Measurements from ENCODE around the gene ADAM19. TPM values are rescaled to one million over a fixed set of nuclear protein-coding genes. Genes with fewer than 3 reads are reported as not detected.

The ADAM19 gene
- total RNA-seq: 1 to 10 TPM; 4.5 to 4.9 TPM
- polyA plus RNA-seq (ENCODE audit: insufficient read depth, low read depth, low replicate concordance): 3.1 TPM
- long read RNA-seq, donor 1, full-length matches to known transcripts: 1 of 1 reads
- long read RNA-seq, donor 1, partial matches to known transcripts: 0 of 1 reads
- long read RNA-seq, donor 1, other reads (novel, unspliced or antisense): 0 of 1 reads
- long read RNA-seq, donor 2: 0 reads

GRCh38 chr5:157575381-157576020 lies at the start of gene ADAM19:
Gene ADAM19 (minus strand): TSS chr5:157575775. CDS start chr5:157575696, 79 bp downstream.
- TF ChIP-seq, protein P1, sequence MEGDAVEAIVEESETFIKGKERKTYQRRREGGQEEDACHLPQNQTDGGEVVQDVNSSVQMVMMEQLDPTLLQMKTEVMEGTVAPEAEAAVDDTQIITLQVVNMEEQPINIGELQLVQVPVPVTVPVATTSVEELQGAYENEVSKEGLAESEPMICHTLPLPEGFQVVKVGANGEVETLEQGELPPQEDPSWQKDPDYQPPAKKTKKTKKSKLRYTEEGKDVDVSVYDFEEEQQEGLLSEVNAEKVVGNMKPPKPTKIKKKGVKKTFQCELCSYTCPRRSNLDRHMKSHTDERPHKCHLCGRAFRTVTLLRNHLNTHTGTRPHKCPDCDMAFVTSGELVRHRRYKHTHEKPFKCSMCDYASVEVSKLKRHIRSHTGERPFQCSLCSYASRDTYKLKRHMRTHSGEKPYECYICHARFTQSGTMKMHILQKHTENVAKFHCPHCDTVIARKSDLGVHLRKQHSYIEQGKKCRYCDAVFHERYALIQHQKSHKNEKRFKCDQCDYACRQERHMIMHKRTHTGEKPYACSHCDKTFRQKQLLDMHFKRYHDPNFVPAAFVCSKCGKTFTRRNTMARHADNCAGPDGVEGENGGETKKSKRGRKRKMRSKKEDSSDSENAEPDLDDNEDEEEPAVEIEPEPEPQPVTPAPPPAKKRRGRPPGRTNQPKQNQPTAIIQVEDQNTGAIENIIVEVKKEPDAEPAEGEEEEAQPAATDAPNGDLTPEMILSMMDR (IDR thresholded peaks at IDR 0.05): no peak
- intact Hi-C loops (cut with DNase I; ENCODE audit: low total_unique reads): no loop called here
- Histone ChIP-seq H3K4me3 (peak within 1 kb of the TSS; percentile 74 to 82), H3K36me3 (ENCODE audit: low read depth, missing control alignments) (no peaks in the 10 kb centered on the region), H3K27me3 (no peaks in the 10 kb centered on the region), H3K9me3 (no peaks in the 10 kb centered on the region), H3K4me1 (no peaks in the 10 kb centered on the region), H3K27ac (peak within 1 kb of the TSS; percentile 59 to 73)
- WGBS, 2 donors: 0 to 1% methylated on average over 9 to 28 of the region's 63 CpGs
- DNase-seq: peak; percentile 37

GRCh38 chr5:157624144-157624543 lies 48.6 kb upstream of the ADAM19 start:
- intact Hi-C loops (cut with DNase I; ENCODE audit: low total_unique reads): no loop called here
- WGBS, 2 donors: 48 to 59% methylated on average over 2 of the region's 2 CpGs
- no peak overlapping the region for H3K4me3 ChIP-seq
- H3K27me3 ChIP-seq: no peaks in the 10 kb centered on the region
- H3K4me1 ChIP-seq: no peaks in the 10 kb centered on the region
- H3K27ac ChIP-seq: no peak overlapping the region
- no peak for TF ChIP-seq POLR2A (IDR thresholded peaks at IDR 0.05)
- TF ChIP-seq, protein P1 (IDR thresholded peaks at IDR 0.05): no peak
- no peaks in the 10 kb centered on the region for H3K9me3 ChIP-seq
- DNase-seq: no peak
- no peaks in the 10 kb centered on the region for H3K36me3 ChIP-seq (ENCODE audit: low read depth, missing control alignments)

DNA sequence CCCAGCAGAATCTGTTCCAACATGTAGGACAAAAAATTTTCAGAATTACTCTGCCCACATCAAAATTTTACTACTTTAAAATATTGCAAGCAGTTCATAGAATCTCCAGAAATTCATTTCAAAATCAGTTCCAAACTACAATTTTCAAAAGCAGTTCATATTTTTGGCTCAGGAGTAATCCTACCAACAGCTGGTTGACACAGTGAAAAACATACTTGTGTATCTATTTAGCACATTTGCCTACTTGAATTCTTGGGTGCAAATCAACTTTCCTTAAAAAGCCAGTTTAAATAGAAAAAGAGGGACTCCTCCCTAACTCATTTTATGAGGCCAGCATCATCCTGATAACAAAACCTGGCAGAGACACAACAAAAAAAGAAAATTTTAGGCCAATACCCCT lies 45.2 kb upstream of the ADAM19 start:
- no peaks in the 10 kb centered on the region for H3K9me3 ChIP-seq
- TF ChIP-seq POLR2A (IDR thresholded peaks at IDR 0.05): no peak
- TF ChIP-seq, protein P1 (IDR thresholded peaks at IDR 0.05): no peak
- H3K27ac ChIP-seq: no peak overlapping the region
- no peaks in the 10 kb centered on the region for H3K4me1 ChIP-seq
- H3K4me3 ChIP-seq: no peak overlapping the region
- no peaks in the 10 kb centered on the region for H3K36me3 ChIP-seq (ENCODE audit: low read depth, missing control alignments)
- no peak for DNase-seq
- intact Hi-C loops (cut with DNase I; ENCODE audit: low total_unique reads): no loop called here
- H3K27me3 ChIP-seq: no peaks in the 10 kb centered on the region

DNA sequence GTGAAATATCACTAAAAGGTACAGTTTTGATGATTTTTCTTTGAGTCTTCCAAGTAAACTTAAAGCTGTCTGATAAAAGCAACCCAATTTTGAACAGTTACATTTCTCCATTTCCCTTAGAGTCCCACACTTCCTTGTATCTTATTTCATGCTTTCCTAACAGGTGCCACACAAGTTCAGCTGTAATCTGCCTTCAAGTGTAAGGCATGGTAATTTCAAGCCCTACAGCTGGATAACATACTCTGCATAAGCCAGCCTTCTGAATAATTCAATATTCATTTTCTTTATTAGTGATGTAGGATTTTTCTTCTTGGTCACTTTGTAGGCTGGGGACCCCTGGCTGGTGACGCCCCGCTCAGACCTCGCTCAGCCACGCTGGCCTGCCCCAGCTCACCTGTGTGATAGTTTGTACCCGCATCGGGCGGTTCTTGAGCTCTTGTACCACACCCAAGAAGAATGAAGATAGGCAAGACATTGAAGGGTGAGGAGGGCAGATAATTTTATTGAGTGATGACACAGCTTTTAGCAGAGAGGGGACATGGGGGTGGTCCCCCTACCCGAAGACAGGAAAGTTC lies 42.7 kb upstream of the ADAM19 start:
- WGBS, 2 donors: 98 to 99% methylated on average over 8 of the region's 8 CpGs
- no peaks in the 10 kb centered on the region for H3K9me3 ChIP-seq

More for the DNA sequence above, 42.7 kb upstream of the ADAM19 start:
- Histone ChIP-seq H3K4me1 (no peaks in the 10 kb centered on the region), H3K4me3 (no peak overlapping the region), H3K27ac (no peak overlapping the region), H3K36me3 (ENCODE audit: low read depth, missing control alignments) (no peaks in the 10 kb centered on the region), H3K27me3 (no peaks in the 10 kb centered on the region)
- intact Hi-C loops (cut with DNase I; ENCODE audit: low total_unique reads): no loop called here
- DNase-seq: no peak
- TF ChIP-seq POLR2A (IDR thresholded peaks at IDR 0.05): no peak
- TF ChIP-seq, protein P1 (IDR thresholded peaks at IDR 0.05): no peak
